ENCODE results near the gene EIF4A3.

DNA sequence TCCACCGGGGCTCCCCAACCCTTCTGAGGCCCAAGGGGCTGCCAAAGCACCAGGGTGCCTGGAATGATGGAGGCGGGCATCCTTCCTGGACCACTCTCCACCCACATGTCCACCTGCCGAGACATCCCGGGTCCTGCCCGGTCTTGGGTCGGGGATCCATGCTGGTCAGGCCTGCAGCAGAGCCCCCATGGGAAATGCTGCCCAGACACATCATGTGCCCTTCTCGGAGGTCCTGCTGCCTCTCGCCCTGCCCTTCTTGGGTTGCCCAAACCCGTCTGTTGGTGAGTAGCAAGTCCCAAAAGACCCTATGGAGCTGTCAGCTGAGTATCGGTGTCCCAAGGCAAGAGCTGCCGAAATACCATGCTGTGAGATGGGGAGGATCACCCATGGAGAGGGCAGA is 60.3 kb downstream of the EIF4A3 start:
- TF ChIP-seq, protein P1, sequence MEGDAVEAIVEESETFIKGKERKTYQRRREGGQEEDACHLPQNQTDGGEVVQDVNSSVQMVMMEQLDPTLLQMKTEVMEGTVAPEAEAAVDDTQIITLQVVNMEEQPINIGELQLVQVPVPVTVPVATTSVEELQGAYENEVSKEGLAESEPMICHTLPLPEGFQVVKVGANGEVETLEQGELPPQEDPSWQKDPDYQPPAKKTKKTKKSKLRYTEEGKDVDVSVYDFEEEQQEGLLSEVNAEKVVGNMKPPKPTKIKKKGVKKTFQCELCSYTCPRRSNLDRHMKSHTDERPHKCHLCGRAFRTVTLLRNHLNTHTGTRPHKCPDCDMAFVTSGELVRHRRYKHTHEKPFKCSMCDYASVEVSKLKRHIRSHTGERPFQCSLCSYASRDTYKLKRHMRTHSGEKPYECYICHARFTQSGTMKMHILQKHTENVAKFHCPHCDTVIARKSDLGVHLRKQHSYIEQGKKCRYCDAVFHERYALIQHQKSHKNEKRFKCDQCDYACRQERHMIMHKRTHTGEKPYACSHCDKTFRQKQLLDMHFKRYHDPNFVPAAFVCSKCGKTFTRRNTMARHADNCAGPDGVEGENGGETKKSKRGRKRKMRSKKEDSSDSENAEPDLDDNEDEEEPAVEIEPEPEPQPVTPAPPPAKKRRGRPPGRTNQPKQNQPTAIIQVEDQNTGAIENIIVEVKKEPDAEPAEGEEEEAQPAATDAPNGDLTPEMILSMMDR (IDR thresholded peaks at IDR 0.05), result no peak
- TF ChIP-seq POLR2A (IDR thresholded peaks at IDR 0.05), result no peak

Data from body of pancreas (tissue), 4 donors.